NOMO-1 treated with DMSO at 0.1 percent for 48 hours (cell line): ENCODE measurements around the gene SMG9.

Experiments
- DNase-seq: peaks from one replicate; lab custom pipeline; 2025; ENCODE audit not compliant: unreplicated experiment; lab: John Stamatoyannopoulos, UW

The SMG9 gene

DNA sequence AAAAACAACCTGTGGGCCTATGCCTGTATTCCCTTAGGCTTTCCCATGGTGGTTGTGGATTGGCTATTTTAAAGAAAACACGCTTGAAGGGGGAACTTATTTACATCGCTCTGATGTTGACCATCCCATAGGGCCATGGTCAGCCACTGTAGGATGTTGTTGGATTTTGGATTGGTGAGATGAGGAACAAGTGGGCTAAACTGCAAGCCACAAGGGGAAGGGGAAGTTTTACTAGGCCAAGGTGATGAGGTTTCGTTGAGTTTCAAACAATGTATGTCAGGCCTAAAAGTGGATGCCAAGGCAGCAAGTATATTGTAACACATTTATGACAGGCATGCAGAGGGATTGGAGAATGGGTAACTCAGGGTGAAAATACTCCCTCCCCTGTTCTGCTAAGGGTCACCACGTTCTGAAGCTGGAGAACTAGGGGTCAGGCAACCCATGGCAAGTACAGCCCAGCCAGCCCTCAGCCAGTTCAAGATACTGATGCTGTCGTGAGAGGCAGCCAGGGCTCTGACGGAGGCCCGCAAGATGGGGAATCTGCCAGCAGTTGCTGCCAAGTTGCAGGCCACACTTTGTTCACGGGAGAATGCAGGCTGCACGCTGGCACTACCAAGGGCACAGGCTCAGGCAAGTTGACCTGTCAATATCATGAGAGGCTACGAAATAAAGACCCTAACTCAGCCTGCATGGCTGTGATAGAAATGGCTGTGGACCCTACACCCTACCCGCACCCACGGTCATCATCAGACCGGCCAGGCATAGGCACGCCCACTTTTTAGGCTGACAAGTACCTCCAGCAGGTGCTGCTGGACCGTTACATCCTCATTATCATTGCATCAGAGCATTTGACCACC is 27.8 kb downstream of the SMG9 start:
- DNase-seq: peak; percentile 60

DNA sequence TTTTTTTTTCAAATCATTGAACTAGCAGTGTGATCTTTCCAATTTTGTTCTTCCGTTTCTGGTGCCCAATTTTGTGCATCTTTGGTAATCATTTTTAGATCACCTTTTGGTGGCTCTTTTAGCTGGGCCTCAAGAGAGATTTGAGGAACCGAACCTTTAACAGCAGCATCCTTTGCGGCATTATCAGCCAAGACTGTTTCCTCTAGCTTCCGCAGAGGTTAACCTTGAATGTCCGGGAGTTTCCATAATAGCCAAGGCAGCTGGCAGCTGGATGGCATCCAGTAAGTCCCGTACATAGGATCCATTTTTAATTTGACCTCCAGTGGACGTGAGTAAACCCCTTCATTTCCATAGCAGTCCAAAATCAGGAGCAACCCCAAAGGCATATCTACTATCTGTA is 29.3 kb downstream of the SMG9 start:
- DNase-seq: peak; percentile 75

DNA sequence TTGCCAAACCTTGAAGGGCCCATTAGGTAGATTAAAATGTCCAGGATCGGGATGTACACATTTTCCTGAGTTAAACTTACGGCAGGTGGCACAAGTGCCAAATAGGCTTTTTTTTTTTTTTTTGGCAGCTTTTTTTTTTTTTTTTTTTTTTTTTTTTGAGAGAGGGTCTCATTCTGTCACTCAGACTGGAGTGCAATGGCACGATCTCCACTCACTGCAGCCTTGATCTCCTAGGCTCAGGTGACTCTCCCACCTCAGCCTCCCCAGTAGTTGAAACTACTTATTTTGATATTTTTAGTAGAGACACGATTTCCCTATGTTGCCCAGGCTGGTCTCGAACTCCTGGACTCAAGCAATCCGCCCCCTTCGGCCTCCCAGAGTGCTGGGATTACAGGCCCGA is 29.9 kb downstream of the SMG9 start:
- DNase-seq: no peak

DNA sequence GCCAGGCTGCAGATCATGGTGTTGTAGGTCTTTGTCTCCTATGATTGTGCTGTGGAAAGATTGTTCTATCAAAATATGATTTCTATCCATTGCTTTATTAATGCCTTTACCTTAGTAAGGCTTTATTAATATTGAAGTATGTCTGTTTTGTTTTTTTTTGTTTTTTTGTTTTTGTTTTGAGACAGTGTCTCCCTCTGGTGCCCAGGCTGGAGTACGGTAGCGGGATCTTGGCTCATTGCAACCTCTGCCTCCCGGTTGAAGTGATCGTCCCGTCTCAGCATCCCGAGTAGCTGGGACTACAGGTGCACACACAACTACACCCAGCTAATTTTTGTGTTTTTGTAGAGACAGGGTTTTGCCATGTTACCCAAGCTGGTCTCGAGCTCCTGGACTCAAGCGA is 31.2 kb downstream of the SMG9 start:
- no peak for DNase-seq

DNA sequence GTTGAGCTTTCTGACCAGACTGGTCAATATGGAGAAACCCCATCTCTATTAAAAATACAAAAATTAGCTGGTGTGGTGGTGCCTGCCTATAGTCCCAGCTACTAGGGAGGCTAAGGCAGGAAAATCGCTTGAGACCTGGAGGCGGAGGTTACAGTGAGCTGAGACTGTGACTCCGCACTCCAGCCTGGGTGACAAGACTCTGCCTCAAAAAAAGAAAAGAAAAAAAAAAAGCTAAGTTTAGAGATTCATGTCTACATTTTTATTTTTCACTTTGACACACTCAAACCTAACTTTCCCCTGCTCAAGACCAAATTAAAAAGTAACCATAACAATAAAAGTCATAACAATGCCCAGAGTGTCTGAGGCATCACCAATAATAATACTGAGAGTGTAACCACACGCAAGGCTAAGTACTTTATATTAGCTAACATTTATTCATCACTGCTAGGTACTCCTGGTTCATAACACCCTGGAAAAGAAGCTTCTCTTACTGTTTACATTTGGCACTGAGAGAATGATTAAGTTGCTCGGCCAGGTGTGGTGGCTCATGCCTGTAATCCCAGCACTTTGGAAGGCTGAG is 33.2 kb downstream of the SMG9 start:
- no peak for DNase-seq

DNA sequence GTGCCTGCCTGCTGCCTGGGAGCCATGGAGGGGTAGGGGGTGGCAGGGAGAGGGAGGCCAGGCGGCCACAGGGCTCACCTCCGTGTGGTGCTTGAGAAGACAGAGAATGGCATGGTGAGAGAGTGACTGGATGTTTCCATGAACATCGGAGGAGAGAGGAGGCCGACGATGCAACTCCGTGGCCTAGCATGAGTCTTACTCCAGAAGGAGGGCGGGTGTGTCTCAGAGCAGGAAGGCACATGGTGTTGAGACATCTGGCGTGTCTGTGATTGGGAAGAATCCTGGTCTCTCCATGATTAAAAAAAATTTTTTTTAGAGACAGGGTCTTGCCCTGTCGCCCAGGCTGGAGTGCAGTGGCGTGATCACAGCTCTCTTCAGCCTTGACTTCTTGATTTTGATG is 33.8 kb downstream of the SMG9 start:
- DNase-seq: no peak

DNA sequence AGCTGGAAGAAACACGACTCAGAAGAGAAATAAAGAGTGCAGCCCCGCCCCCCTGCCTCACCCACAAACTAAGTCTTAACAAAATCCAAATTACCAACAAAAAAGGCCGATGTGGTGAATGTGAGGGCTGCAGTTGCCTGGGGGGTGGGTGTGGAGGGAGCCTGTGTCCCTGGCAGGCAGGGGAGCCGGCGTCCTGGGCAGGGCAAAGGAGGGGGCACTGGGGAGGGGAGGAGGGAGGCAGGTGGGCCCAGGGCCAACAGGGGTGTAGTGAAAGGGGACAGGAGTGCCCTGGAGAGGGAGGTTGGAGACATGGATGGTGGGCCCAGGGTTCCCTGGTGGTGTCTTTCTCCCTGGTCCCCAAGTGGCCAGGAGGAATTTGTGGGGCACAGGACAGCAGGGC is 34.8 kb downstream of the SMG9 start:
- no peak for DNase-seq

DNA sequence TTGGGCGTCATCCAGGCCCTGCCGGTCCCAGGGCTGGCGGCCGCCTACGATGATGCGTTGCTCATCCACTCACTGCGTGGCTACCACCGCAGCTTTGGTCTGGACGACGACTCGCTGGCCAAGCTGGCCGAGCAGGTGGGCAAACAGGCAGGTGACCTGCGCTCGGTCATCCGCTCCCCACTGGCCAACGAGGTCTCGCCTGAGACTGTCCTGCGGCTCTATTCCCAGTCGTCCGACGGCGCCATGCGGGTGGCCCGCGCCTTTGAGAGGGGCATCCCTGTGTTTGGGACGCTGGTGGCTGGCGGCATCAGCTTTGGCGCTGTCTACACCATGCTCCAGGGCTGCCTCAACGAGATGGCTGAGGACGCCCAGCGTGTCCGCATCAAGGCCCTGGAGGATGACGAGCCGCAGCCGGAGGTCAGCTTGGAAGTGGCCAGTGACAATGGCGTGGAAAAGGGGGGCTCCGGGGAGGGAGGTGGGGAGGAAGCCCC is 35.3 kb downstream of the SMG9 start:
- DNase-seq: no peak

DNA sequence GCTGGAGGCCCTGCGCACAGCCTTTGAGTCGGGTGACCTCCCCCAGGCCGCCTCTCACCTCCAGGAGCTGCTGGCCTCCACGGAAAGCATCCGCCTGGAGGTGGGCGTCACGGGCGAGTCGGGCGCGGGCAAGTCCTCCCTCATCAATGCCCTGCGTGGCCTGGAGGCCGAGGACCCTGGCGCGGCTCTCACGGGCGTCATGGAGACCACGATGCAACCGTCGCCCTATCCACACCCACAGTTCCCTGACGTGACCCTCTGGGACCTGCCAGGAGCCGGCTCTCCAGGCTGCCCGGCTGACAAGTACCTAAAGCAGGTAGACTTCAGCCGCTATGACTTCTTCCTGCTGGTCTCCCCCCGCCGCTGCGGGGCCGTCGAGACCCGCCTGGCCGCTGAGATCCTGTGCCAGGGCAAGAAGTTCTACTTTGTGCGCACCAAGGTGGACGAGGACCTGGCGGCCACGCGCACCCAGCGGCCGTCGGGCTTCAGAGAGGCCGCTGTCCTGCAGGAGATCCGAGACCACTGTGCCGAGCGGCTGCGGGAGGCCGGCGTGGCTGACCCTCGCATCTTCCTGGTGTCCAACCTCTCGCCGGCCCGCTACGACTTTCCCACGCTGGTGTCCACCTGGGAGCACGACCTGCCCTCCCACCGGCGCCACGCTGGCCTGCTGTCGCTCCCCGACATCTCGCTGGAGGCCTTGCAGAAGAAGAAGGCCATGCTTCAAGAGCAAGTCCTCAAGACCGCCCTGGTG is 36.0 kb downstream of the SMG9 start:
- no peak for DNase-seq

DNA sequence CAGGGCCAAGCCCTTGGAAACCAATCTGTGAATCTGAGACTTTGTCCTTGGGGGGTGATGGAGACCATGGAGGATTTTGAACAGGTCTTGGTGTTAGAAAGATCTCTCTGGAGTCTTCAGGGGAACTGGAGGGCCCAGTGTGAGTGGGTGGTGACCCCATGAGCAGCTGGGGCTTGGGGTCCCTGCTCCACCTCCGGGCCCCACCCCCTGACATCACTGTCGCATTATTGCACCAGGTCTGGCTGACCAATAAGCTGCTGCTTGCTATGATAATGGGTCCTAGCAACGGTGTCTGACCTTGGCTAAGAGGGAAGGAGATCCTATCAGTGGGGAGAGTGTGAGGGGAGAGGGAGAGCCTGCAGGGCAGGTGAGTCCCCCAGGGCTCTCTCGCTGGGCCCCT is 39.0 kb downstream of the SMG9 start, which contains the start of gene IRGC:
Gene IRGC (plus strand): TSS at position 301 of the 400 bp plus-strand sequence. CDS start 2,483 bp downstream, outside the sequence.
- no peak for DNase-seq

DNA sequence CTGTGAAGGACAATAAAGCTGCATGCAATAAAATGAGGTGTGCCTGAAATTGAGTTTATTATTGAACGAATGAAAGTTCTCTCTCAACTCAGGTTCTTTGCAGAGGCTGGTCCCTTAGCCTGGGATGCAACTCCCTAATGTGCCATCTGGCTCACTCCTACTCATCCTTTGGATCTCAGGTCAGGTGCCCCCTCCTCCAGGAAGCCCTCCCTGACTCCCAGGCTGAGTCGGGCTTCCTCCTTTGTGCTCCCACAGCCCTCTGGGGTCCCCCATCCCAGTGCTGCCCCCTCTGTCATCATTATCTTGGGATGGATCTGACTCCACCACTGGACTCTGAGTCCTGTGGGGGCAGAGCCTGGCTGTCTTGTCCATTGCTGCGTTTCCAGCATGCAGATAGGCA is 41.6 kb downstream of the SMG9 start:
- DNase-seq: no peak

DNA sequence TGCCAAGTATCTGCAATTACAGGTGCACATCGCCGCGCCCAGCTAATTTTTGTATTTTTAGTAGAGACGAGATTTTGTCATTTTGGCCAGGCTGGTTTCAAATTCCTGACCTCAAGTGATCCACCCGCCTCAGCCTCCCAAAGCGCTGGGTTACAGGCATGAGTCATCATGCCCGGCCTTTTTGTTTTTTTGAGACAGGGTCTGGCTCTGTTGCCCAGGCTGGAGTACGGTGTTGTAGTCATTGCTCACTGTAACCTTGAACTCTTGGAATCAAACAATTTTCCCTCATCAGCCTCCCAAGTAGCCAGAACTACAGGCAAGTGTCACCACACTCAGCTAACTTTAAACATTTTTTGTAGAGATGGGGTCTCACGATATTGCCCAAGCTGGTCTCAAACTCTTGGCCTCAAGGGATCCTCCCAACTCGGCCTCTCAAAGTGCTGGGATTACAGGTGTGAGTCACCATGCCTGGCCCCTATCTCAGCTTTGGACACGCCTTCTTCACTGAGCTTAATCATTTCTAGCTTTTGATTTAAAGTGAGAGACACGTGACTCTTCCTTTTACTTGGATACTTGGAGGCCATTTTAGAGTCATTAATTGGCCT is 42.9 kb downstream of the SMG9 start:
- no peak for DNase-seq

DNA sequence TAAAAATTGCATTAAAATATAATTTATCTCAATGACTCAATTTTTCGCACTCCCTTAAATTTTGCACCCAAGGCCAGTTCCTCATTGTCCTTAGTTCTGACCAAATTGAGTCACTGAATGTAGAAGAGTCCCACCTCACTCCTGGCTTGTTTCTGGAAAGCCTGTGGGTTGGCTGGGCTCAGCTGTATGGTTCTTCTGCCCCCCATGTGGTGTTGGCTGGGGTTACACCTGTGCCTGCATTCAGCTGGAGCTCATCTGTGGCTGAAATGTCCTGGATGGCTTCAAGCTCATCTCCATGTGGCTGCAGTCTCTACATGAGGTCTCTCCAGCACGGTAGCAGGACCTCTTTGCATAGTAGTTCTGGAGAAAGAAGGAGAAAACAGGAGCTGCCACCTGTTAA is 46.0 kb downstream of the SMG9 start:
- no peak for DNase-seq

DNA sequence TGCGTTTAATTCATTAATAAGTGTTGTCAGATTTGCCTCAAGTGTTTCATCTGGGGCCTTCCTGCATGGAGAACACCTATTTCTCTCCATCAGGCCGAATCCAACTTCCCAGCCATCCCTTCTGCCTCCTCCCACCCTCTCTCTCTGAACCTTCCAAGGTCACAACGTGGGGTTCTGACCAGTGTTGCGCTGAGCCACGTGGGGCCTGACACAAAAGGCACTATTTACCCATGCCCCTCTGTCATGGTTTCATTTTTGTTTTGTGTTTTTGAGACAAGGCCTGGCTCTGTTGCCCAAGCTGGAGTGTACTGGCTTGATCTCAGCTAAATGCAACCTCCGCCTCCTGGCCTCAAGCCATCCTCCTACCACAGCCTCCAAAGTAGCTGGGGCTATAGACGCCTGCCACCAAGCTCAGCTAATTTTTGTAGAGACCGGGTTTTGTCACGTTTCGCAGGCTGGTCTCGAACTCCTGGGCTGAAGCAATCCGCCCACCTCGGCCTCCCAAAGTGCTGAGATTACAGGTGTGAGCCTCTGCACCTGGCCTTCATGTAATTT is 47.5 kb downstream of the SMG9 start:
- DNase-seq: no peak

DNA sequence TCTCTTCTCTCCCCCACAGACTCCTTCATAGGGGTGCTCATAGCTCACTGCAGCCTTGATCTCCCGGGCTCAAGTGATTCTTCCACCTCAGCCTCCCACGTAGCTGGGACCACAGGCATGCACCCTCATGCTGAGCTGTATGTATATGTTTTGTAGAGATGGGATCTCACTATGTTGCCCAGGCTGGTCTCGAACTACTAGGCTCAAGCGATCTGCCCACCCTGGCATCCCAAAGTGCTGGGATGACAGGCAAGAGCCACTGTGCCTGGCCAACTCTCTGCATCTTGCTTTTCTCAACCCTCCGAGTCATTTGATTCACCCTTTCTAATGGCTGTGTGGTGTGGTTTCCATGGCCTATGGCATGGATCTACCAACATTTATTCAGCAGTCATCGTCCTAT is 49.0 kb downstream of the SMG9 start:
- no peak for DNase-seq

DNA sequence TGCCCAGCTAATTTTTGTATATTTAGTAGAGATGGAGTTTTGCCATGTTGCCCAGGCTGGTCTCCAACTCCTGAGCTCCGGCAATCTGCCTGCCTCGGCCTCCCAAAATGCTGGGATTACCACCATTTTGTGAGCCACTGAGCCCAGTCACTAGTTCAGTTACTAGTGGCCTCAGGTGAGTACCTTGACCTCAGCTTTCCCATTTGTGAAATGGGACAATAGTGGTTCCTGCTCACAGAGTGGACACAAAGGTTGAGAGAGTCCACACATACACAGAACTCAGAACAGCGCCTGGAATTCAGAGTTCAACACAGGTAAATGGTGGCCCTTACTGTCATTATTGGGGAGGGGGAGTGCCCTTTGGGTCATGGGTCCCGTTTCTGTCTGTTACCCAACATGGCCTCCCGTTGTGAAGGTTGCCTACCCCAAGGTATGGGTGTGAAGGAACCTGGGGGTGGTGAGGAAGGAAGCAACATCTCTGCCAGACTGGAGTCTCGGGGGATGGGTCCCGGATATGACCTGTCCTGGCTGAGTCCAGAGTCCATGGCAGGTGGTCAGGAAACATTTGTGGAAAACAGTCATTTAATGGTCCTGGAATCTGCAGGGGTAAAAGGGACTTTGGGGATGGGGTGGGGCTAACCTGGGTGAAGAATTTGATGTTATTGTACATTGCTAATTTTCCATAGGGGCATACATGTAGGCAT is 50.6 kb downstream of the SMG9 start:
- no peak for DNase-seq

DNA sequence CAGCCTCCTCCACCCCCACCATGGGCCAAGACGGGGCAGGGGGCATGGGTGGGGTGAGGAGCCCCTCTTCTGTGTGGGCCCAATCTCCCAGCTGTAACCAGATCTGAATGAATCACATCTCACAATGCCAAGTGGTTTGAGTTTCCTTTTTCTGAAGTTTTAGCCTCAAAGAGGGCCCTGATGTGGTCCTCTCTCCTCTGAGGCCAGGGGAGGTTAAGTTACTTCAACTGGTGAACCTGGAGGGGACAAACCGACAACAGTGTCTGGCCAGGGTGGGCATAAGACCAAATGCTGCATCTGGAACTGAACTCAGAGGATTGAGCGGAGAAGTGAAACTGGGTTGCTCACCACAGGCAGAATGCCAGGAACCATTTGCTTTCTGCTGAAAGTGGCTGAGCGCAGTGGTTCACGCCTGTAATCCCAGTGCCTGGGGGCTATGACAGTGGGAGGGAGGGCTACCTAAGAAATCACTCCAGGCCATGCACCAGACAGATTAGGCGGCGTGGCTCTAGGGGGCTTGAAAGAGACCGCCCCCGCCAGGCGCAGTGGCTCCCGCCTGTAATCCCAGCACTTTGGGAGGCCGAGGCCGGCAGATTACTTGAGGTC is 54.3 kb downstream of the SMG9 start:
- peak; percentile 71 for DNase-seq

DNA sequence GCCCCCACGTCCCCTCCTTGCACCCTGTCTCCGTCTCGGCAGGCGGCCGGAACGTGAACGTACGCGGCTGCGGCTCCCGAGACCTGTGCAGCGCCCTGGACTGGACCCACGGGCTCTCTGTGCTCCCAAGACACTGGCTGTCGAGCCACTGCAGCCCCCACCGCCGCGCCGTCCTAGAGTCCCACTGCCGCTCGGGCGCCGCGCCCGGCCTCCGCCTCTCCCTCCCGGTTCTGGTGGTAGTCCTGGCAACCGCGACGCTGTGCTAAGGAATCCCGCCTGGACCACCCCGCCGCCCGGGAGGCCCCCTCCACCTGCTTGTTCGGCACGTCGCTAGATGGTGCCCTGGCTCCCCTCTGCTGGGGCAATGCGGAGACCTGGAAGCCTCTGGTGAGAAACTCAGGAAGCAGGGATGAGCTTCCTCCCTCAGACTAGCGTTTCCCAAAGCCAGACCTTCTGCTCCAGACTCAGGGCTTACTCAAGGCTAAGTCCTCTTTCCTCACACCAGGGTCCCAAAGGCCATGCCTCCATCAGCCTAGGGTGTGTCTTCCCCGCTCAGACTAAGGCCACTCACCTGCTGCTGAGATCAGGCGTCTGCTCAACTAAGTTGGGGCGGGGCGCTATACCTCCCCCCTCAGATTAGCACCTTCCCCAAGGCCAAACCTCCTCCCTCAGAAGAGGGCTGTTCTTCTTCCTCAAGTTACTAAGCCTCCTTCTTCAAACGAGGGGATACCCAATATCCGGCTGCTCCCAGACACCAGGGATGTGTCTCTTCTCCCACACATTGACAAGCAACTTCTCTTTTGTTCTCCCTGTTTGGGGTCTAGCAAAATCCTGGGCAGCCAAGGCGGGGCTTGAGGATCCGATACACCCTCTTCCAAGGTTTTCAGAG is 55.0 kb downstream of the SMG9 start:
- no peak for DNase-seq

DNA sequence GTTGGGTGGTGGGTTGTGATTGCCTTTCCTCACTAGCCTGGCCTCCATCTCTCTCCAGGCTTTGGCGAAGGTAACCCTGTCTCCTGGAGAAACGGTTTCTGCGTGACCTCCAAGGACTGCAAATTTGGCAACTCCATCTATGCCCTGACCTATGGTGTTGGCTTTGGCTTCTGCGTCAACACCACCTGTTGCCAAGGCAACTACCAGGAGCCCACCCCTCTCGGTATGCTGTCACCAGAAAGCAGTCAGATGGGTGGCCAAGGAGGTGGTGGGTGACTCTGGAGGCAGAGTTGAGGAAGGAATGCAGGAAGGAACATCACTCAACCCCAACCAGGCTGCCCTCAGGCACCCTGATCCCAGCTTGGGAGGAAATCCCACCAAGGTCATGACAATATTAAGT is 57.5 kb downstream of the SMG9 start:
- DNase-seq: no peak
